ENCODE data around the gene SPATA21.

SPATA21 gene

DNA sequence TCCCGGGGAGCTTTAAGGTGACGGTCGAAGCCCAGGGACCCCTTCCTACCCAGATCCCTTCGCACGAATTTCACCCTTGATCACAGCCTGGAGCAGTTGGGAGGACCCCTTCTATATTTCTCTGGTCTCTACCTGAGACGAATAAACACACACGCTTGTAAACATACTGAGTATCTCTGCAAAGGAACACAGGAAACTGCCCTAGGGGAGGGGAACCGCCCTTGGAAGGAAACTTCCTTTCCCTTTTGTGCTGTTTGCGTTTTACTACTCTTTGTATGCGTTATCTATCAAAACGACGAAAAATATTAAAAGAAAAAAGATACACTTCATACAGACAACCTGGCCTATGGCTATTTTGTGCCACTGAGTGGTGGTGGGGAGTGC is 4.0 kb upstream of the SPATA21 start:
- H3K4me3 Mint-ChIP-seq = peak overlapping the region; percentile 87
- peaks cover 58% of the 10 kb centered on the region for H3K36me3 Mint-ChIP-seq
- no peak for DNase-seq (ENCODE audit: low spot score in 2 of 2)

DNA sequence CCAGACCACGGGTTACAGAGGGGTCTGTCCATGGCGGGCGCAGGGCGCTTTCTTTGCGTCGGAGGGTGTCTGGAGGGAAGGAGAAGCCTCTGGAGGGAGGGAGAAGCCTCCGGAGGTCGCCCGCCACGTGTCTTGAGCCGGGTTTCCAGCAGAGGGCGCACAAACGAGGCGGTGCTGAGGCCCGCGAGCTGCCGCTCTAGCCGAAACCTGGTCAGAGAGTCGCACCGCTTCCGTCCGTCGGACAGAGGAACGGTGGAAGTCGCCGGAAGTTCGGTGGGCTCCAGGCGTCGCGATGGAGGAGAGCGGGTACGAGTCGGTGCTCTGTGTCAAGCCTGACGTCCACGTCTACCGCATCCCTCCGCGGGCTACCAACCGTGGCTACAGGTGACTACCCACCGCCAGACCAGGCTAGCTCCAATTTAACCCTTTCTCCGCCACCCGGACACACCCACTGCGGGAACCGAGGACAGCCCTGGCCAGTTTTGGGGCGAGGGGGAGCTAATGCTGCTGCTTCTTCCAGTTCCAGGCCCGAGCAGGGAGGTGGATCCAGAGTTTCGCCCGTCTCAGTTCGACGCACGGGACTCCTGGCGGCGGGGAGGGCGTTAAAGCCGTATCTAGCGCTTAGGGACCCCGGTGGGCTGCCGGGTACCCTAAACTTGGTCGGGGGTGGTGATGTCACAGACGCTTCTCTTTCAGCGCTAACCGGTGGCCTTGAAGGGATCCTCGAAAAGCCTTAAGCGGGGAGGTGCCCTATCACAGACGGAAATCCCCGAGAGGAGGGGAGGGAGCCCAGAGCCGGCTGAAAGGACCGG is 3.5 kb upstream of the SPATA21 start, which contains the start of gene NECAP2:
NECAP2 (plus strand) TSS at position 255 of the 812 bp plus-strand sequence; CDS start at position 293, 38 bp downstream.
- peak; percentile 97 to 99 for DNase-seq (ENCODE audit: low spot score in 2 of 2)
- ATAC-seq = peak; percentile 94
- Mint-ChIP-seq H3K9me3 (no peaks in the 10 kb centered on the region), H3K4me3 (peak within 1 kb of the TSS; percentile 87), H3K36me3 (peaks cover 52% of the 10 kb centered on the region), H3K4me1 (peaks cover 31% of the 10 kb centered on the region), H3K27ac (peak within 1 kb of the TSS; percentile 96)

More for the DNA sequence above, 4.0 kb upstream of the SPATA21 start:
- Mint-ChIP-seq H3K9me3 (no peaks in the 10 kb centered on the region), H3K4me1 (peaks cover 31% of the 10 kb centered on the region), H3K27ac (peak overlapping the region; percentile 96)
- peak; percentile 29 for ATAC-seq

DNA sequence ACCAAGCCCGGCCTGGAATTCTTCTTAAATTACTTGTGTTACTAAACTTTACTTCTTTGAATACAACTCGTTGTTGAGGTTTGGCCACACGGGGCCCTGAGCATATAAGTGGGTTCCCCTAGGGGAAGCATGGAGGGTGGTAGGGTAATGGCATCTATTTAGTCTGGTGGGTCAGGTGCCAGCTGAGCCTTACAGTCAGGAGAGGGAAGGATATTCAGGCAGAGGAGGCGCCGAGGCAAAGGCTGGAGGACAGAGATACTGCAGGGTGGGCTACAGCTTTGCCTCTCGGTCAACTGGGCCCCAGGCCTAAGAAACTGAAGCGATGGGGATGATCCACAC is 2.9 kb upstream of the SPATA21 start:
- H3K4me1 Mint-ChIP-seq = peaks cover 31% of the 10 kb centered on the region
- H3K9me3 Mint-ChIP-seq = no peaks in the 10 kb centered on the region
- DNase-seq (ENCODE audit: low spot score in 2 of 2) = no peak

DNA sequence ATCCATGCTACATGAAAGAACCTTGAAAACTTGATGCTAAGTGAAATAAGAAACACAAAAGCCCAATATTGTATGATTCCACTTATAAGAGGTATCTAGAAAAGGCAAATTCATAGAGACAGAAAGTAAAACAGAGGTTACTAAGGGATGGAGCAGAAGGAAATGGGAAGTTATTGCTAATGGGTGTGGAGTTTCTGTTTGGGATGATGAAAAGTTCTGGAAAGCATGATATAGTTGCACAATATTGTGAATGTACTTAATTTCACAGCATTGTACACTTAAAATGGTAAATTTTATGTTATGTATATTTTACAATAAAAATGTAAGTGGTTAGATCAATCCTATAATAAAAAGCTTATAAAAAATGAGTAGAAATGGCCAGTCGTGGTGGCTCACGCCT is 1.7 kb upstream of the SPATA21 start:
- no peak overlapping the region for H3K4me3 Mint-ChIP-seq
- H3K27ac Mint-ChIP-seq = peak overlapping the region; percentile 15
- DNase-seq (ENCODE audit: low spot score in 2 of 2) (no peak), ATAC-seq (no peak)
- H3K36me3 Mint-ChIP-seq = peaks cover 34% of the 10 kb centered on the region
- no peaks in the 10 kb centered on the region for H3K9me3 Mint-ChIP-seq
- peaks cover 26% of the 10 kb centered on the region for H3K4me1 Mint-ChIP-seq

More for the DNA sequence above, 2.9 kb upstream of the SPATA21 start:
- Mint-ChIP-seq H3K4me3 (peak overlapping the region; percentile 87), H3K36me3 (peaks cover 46% of the 10 kb centered on the region), H3K27ac (peak overlapping the region; percentile 96)
- peak; percentile 25 for ATAC-seq

DNA sequence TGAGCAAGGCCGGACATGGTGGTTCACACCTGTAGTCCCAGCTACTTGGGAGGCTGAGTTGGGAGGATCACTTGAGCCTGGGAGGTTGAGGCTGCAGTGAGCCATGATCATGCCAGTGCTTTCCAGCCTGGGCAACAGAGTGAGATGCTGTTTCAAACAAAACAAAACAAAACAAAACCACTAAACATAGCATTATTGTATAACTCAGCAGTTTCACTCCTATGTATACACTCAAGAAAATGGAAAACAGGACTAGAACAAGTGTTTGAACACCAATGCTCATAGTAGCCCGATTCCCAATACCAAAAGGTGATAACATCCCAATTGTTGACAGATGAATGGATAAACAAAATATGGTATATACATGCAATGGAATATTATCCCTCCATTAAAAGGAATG is 1.3 kb upstream of the SPATA21 start:
- no peaks in the 10 kb centered on the region for H3K9me3 Mint-ChIP-seq
- no peak overlapping the region for H3K4me3 Mint-ChIP-seq

DNA sequence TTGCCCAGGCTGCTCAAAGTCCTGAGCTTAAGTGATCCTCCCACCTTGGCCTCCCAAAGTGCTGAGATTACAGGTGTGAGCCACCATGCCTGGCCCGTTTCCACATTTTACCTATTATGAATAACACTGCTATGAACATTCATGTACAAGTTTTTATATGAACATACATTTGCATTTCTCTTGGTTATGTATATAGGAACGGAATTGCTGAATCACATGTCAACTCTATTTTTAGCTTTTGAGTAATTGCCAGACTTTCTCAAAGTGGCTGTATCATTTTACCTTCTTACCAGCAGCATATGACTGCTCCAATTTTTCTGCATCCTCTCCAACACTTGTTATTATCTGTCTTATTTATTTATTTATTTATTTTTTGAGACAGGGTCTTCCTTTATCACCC is 2.7 kb downstream of the SPATA21 start:
- Mint-ChIP-seq H3K27ac (no peak overlapping the region), H3K36me3 (no peaks in the 10 kb centered on the region), H3K4me1 (no peaks in the 10 kb centered on the region), H3K9me3 (no peaks in the 10 kb centered on the region), H3K4me3 (no peak overlapping the region)
- no peak for DNase-seq (ENCODE audit: low spot score in 2 of 2)
- ATAC-seq = peak; percentile 53

More for the DNA sequence above, 1.3 kb upstream of the SPATA21 start:
- peaks cover 26% of the 10 kb centered on the region for H3K4me1 Mint-ChIP-seq
- H3K36me3 Mint-ChIP-seq = peaks cover 30% of the 10 kb centered on the region
- ATAC-seq (no peak), DNase-seq (ENCODE audit: low spot score in 2 of 2) (no peak)
- H3K27ac Mint-ChIP-seq = no peak overlapping the region

DNA sequence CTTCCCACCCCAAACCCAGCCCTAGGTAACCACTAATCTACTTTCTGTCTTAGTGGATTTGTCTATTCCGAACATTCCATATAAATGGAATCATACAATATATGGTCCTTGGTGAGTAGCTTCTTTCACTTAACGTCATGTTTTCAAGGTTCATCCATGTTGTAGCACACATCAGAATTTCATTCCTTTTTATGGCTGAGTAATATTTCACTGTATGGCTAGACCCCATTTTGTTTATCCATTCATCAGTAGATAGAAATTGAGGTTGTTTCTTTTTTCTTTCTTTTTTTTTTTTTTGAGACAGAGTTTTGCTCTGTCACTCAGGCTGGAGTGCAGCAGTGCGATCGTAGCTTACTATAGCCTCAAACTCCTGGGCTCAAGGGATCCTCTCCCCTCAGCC is 3.2 kb downstream of the SPATA21 start:
- no peak overlapping the region for H3K4me3 Mint-ChIP-seq
- H3K4me1 Mint-ChIP-seq = no peaks in the 10 kb centered on the region
- ATAC-seq = no peak
- H3K36me3 Mint-ChIP-seq = no peaks in the 10 kb centered on the region
- no peak for DNase-seq (ENCODE audit: low spot score in 2 of 2)
- no peak overlapping the region for H3K27ac Mint-ChIP-seq
- H3K9me3 Mint-ChIP-seq = no peaks in the 10 kb centered on the region

DNA sequence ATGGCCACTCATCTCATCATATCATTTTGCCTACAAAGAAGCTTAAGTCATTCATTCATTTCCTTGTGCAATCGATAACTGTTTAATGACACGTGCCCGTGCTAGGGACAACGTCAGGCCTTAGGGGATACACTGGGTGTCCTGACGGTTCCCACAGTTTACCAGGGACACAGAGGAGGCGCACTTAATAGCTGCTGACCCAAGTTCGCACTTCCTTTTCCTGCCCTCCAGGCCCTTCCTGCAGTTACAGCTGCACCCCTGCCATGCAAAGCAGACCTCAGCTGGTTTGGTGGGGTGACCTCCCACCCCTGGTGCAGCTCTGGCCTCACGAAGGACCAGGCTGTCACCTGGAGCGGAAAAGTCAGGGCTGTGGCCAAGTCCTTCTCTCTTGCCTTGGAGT is 4.2 kb downstream of the SPATA21 start:
- no peaks in the 10 kb centered on the region for H3K9me3 Mint-ChIP-seq
- H3K27ac Mint-ChIP-seq = peak overlapping the region; percentile 64
- DNase-seq (ENCODE audit: low spot score in 2 of 2) (no peak), ATAC-seq (no peak)
- H3K36me3 Mint-ChIP-seq = no peaks in the 10 kb centered on the region
- no peaks in the 10 kb centered on the region for H3K4me1 Mint-ChIP-seq
- no peak overlapping the region for H3K4me3 Mint-ChIP-seq

DNA sequence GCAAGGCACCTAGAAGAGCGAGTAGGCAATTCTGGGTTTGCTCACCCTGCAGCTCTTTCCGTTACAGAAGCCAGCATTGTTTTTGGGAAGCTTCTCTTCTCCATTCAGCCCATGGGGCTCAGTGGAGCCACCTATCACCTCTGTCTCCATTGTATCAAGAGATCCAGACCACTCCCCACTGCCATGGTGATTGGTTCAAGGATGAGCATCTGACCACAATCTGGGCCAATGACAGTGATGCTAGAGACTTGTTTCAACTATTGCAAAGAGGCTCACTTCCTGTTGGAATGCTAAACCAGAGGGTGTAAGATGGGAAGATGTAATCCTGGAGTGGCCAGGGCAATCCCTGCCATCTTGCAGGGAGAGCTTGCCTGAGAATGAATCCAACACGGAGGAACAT is 6.6 kb downstream of the SPATA21 start:
- no peak overlapping the region for H3K4me3 Mint-ChIP-seq
- no peak overlapping the region for H3K27ac Mint-ChIP-seq
- no peaks in the 10 kb centered on the region for H3K4me1 Mint-ChIP-seq

DNA sequence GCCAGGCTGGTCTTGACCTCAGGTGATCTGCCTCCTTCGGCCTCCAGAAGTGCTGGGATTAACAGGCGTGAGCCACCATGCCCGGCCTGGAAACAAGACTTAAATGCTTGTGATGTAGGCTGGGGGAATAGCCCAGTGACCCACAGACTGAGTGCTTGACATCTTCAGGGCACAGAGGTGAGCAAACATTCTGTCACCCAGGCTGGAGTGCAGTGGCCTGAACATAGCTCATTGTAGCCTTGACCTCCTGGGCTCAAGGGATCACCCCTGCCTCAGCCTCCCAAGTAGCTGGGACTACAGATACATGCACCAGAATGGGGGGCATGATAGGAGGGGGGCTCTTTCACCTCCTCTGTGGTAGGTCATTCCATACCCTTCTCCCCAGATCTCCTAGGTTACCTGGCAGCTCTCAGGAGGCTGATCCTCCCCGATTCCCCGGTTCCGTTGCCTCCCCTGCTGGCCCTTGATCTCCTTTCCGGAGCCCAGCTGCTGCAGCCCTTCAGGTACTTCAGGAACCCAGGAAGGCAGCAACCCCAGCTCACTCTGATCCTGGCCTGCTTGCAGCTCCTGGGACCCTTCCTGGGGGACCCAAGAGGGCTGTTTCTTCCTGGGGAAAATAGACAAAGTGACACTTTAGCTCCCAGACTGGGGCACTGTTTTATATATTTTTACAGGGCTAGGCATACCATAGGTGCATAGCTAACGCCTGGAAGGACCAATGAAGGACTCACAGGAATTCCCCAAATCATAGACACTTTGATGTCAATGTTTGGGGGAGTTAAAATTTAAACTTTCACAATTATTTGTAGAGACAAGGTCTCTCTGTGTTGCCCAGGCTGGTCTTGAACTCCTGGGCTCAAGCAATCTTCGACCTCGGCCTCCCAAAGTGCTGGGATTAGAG is 11.8 kb downstream of the SPATA21 start:
- H3K36me3 Mint-ChIP-seq = peaks cover 6% of the 10 kb centered on the region
- ATAC-seq = no peak
- peaks cover 13% of the 10 kb centered on the region for H3K4me1 Mint-ChIP-seq
- DNase-seq (ENCODE audit: low spot score in 2 of 2) = no peak
- H3K9me3 Mint-ChIP-seq = no peaks in the 10 kb centered on the region
- H3K27ac Mint-ChIP-seq = no peak overlapping the region
- H3K4me3 Mint-ChIP-seq = no peak overlapping the region

More for the DNA sequence above, 6.6 kb downstream of the SPATA21 start:
- Mint-ChIP-seq H3K36me3 (no peaks in the 10 kb centered on the region), H3K9me3 (no peaks in the 10 kb centered on the region)
- DNase-seq (ENCODE audit: low spot score in 2 of 2) = no peak
- no peak for ATAC-seq

DNA sequence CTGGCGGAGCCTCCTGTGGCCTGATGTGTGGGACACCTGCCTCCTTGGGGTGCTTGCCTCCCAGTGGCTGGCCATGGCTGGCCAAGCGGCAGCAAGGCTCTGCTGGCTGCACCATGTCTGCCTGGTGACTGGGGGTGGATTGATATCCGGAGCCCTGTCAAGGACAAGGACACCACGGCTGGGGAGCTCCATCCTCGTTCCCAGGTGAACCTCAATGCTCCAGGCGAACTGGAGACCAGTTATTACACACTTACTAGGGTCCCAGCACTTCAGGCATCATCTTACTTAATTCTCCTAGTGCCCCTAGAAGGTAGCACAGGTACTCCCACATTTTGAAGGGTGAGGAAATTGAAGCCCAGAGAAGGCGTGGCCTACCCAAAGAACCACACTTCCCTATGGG is 15.2 kb downstream of the SPATA21 start:
- Mint-ChIP-seq H3K4me3 (no peak overlapping the region), H3K4me1 (peaks cover 33% of the 10 kb centered on the region), H3K9me3 (no peaks in the 10 kb centered on the region), H3K36me3 (peaks cover 10% of the 10 kb centered on the region), H3K27ac (no peak overlapping the region)
- ATAC-seq (no peak), DNase-seq (ENCODE audit: low spot score in 2 of 2) (no peak)

DNA sequence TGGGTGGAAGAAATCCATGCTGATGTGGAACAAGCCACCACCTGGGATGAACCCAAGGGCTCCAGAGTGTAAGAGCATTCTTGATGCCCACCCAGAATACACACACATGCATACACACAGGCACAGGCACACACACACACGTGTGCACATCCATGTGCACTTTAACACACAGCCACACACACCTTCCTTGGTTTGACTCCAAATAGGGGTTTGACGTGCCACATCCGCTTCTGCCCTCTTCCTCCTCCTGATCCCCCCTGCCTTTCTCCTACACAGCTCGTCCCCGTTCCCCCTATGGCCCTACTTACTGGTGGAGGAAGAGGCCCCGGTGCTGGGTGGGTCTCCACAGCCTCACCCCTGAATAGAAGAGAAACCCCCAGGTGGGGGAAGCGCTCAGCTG is 16.0 kb downstream of the SPATA21 start:
- ATAC-seq (peak; percentile 4), DNase-seq (ENCODE audit: low spot score in 2 of 2) (no peak)

DNA sequence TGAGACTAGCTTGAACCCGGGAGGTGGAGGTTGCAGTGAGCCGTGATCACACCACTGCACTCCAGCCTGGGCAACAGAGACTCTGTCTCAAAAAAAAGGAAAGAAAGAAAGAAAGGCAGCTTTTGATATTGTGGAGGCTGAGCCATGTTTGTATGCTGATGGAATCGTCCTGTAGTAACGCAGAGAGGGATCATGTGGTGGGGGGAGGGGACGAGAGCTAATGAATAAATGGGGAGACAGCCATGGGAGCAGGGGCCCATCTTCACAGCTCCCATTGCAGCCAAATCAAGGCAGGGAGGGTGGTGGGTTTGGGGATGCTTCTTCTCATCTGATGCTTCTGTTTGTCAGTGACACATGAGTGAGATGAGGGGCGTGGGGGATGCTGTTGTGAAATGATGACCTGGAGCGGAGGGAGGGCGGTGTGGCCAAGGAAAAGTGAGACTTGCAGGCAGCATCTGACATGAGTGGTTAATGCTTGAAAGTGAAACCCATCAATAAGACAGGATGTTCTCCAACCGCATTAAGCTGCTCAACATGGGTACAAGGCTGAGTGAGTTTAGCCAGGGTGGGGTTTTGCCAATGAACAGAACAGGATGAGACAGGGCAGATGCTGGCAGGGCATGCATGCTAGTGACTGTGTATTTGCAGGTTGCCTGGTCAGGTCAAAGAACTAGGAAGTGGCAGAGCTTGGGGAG is 16.7 kb downstream of the SPATA21 start:
- Mint-ChIP-seq H3K4me1 (peaks cover 33% of the 10 kb centered on the region), H3K27ac (peak overlapping the region; percentile 15), H3K9me3 (no peaks in the 10 kb centered on the region), H3K4me3 (peak overlapping the region; percentile 48), H3K36me3 (peaks cover 10% of the 10 kb centered on the region)
- DNase-seq (ENCODE audit: low spot score in 2 of 2) (peak; percentile 29 to 78), ATAC-seq (peak; percentile 98)

More for the DNA sequence above, 16.0 kb downstream of the SPATA21 start:
- H3K4me1 Mint-ChIP-seq = peaks cover 33% of the 10 kb centered on the region
- H3K9me3 Mint-ChIP-seq = no peaks in the 10 kb centered on the region
- H3K27ac Mint-ChIP-seq = peak overlapping the region; percentile 15
- H3K36me3 Mint-ChIP-seq = peaks cover 10% of the 10 kb centered on the region
- peak overlapping the region; percentile 48 for H3K4me3 Mint-ChIP-seq

DNA sequence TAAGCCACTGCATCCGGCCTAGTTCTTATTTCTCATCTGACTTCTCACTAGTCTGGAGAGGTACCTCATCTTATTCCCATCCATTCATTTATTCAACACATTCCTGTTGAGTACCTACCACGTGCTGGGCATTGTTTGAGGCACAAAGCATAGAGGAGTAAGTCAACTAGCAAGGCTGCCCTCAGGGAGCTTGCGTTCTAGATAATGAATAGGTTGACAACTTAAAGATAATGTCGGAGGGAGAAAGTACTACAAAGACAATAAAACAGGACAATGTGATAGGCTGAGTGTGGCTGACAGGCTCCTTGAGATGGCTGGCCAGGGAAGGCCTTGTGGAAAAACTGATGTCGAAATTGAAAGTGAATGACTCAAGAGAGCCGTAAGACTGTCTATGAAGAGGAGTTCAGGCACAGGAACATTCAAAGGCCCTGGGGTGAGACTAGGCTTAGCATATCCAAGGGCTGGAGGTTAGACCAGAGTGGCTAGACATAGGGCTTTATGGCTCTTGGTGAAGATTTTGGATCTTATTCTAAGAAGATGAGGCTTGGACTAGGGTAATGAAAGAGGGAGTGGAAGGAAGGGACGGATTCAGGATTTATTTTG is 18.3 kb downstream of the SPATA21 start:
- Mint-ChIP-seq H3K27ac (peak overlapping the region; percentile 37), H3K36me3 (peaks cover 10% of the 10 kb centered on the region), H3K4me1 (peaks cover 33% of the 10 kb centered on the region), H3K4me3 (no peak overlapping the region), H3K9me3 (no peaks in the 10 kb centered on the region)
- DNase-seq (ENCODE audit: low spot score in 2 of 2) (no peak), ATAC-seq (no peak)

DNA sequence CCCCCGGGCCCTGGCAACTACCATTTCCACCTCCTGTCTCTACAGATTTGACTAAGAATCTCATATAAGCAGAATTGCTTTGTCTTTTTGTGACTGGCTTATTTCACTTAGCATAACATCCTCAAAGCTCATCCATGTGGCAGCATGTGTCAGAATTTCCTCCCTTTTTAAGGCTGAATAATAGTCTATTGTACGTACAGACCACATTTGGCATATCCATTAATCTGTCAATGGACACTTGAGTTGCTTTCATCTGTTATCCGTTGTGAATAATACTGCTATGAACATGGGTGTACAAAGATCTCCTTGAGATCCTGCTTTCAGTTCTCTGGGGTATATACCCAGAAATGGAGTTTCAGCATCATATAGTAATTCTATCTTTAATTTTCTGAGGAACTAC is 24.0 kb downstream of the SPATA21 start:
- H3K4me3 Mint-ChIP-seq = no peak overlapping the region
- ATAC-seq (no peak), DNase-seq (ENCODE audit: low spot score in 2 of 2) (no peak)
- H3K4me1 Mint-ChIP-seq = peaks cover 6% of the 10 kb centered on the region
- H3K27ac Mint-ChIP-seq = peak overlapping the region; percentile 32
- no peaks in the 10 kb centered on the region for H3K9me3 Mint-ChIP-seq
- no peaks in the 10 kb centered on the region for H3K36me3 Mint-ChIP-seq

All from stimulated activated effector memory CD8-positive, alpha-beta T cell treated with anti-CD3 and anti-CD28 coated beads, Interleukin-12 subunit alpha, Interleukin-12 subunit beta, amount 100 ng/mL, for 72 hours (primary cell).